Ammon's horn (tissue), 1 donor: ENCODE measurements around the gene CDH4.

Experiments
- DNase-seq: peaks from one replicate; pipeline ENCODE4 v3.0.0-alpha.2; 2016; ENCODE audit warnings: low spot score

Gene CDH4

DNA sequence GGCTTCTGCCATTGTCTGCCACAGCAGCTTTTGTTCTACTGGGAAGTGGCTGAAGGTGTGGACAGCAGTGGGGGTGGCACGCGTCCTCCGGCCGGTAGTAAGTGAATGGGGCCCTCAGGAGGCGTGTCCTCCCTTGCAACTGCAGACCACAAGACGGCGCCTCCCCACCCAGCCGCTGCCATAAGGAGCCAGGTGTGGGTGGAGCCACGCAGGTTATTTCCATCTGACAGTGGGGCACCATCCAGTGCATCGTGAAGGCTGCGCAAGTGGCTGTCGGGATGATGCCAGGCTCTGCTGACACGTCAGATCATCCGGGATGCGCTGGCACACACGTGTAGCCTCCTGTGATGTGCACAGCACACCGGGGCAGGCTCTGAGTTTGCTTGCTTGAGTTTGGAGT is 379.7 kb downstream of the CDH4 start:
- no peak for DNase-seq

DNA sequence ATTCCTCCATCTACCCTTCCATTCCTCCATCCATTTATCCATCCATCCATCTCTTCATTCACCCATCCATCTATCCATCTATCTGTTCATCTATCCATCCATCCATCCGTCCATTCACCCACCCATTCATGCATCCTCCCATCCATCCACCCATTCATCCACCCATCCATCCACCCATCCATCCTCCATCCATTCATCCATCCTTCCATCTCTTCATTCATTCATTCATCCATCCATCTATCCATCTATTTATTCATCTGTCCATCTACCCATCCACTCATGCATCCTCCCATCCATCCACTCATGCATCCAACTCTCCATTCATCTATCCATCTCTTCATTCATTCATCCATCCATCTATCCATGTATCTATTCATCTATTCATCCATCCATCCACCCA is 380.9 kb downstream of the CDH4 start:
- DNase-seq = no peak

DNA sequence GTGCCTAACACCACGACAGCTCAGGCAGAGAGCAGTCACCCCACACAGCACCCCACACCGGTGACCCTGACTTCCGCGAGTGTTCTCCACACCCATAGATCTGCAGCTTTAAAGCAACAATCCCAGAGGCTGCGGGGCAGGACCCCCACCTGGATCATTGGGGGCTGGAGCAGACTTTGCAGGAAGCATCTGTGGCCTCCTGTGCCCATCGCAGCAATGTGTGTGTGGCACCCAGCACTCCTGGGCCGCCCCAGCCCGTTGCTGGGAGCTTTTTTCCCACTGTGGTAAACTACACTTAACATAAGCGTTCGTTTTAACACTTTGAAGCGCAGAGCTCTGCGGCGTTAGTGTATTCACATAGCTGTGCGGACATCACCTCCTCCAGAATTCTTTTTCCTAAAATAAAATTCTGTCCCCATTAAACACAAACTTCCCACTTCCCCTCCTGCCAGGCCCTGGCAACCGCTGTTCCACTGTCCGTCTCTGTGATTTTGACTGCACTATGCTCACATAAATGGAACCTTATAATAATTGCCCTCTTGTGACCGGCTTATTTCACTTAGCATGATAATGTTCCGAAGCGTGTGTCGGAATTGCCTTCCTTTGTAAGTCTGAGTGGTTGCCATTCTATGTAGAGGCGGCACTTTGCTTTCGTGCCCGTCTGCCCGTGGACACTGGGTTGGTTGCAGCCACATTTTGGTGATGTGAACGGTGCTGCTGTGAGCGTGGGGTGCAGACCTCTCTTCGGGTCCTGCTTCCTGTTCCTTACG is 382.5 kb downstream of the CDH4 start:
- no peak for DNase-seq

DNA sequence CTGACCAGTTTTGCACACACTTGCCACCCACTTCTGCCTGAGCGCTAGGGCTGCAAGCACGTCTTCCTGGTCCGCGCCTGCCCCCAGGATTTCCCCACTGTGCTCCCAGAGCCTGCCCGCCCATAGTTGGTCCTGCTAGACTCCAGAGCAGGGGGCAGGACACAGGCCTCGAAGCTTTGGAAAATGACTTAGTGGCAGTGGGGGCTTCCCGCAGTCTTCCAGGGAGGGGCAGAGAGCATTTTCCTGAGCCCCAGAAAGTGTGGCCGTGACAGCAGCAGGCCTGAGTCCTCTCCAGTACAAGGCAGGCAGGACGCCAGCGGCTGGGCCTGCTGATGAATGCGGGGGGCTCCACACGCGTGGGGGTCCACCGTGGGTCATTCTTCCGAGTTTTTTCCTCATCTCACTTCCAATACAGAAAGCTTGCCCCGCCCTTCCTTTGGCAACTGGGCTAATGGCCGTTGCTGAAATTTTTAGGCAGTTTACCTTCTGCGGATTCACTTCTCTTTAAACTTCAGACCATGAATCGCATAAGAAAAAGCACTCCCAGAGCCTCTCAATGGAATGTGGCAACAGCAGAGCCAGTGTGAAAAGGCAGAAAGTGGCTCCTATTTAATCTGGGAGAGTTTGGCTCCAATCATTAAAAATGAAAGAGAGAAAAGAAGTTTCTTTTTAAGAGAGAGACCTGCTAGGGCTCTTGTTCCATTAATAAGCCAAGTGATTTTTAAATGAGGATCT is 383.8 kb downstream of the CDH4 start:
- DNase-seq = no peak

DNA sequence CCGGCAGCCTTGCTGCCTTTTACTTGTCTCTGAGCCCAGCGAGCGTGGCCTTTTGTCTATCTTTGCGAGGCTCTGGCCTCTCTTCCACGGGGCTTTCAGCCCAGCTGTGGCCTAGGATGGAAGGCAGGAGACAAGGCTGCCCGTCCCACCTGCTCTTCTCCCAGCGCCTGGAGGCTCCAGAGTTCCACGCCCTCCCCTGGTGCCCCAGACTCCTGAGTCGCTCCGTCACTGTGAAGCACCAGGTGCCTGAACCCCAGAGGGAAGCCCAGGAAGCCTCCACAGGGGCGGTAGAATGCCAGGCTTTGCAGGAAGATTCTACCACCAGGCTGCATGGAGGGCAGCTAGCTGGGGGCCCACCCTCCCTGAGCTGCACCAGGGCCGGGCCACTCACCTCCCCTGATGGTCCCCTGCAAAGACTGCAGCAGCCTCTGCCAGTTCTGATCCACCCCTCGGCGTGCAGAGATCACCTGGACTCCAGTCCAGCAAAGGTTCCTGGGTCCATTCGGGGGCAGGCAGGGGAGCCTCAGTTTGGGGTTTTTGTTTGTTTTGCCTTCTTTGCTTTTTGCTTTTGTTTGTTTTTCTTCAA is 384.6 kb downstream of the CDH4 start:
- no peak for DNase-seq

DNA sequence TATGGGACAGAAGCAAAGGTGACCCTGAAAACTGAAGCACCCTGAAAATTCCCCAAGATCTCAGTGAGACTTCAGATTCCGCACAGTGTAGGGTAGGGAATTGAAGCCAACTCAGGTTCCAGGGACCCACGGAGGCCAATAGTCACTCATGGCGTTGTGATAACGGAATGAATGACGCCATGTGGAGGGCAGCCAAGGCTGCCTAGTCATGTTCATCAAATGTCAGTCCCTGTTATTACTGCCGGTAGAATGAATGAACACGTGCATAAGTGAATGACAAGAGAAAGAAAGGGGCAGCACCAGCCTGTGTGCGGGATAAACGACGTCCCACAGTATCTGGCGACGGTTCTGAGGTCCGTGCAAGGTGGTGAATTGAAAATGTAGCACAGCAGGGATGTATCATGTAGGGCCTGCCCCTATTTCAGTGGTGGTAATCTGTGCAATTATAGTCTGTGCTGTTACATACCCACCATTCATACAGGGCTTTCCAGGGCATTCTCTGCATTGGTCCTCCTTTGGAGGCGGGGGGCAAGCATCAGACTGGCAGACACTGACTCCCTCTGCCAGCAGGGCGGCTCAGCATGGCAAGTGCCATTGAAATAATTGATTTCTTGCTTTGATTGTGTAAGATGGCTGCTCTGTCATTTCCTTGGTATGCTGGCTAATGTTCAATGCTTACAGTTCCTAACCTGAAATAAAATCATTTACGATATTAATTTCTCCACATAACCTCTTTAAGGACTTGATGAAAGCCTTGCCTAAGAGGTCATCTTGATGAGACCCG is 386.9 kb downstream of the CDH4 start:
- DNase-seq = no peak

DNA sequence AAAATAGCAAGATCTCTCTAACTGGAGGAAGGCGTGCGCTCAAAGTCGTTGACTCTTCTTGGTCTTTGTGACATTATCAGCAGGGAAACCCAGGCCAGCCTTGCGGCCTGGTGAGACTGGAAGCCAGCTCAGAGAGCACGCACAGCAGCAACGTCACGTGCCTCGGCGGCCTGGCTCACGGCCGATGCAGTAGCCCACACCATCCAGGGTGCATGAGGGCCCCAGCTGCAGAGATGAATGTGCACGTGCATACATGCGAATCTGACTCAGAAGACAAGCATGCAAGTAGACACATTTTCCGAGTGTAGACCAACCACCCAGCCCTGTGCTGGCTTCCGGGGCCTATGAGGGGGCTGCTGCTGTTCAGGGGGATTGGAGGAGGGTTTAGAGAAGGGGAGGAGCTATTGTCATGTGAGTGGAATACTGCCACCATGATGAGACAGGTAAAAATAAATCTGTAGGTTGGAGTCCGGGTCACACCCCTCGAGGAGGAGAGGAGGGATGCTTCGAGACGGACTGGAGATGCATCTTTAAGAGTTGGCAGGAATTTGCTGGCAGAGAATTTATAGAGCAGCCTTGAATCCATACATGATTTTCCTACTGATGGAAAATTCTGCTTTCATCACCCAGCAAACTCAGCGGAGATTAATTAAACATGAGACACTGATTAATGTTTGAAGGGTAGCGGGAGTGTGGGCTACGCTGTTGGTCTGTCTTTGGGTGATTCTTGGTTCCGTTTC is 388.2 kb downstream of the CDH4 start:
- DNase-seq = peak; percentile 72

DNA sequence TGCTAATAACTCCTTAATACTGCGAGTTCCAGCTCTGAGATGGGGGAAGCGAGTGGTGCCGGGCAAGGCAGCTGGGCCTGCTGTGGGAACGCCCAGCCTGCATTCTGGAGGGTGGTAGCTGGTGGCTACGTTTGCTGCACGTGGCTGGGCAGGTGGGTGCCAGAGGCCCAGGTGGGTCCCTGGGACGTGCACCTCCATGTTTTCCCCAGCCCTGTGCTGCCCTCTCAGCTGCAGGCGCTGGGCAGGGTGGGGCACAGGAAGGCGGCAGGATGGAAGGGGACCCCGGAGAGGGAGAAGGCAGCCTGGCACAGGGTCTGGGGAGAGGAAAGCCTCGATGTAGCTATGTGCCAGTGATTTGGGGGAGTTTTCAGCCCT is 388.8 kb downstream of the CDH4 start:
- DNase-seq = no peak

DNA sequence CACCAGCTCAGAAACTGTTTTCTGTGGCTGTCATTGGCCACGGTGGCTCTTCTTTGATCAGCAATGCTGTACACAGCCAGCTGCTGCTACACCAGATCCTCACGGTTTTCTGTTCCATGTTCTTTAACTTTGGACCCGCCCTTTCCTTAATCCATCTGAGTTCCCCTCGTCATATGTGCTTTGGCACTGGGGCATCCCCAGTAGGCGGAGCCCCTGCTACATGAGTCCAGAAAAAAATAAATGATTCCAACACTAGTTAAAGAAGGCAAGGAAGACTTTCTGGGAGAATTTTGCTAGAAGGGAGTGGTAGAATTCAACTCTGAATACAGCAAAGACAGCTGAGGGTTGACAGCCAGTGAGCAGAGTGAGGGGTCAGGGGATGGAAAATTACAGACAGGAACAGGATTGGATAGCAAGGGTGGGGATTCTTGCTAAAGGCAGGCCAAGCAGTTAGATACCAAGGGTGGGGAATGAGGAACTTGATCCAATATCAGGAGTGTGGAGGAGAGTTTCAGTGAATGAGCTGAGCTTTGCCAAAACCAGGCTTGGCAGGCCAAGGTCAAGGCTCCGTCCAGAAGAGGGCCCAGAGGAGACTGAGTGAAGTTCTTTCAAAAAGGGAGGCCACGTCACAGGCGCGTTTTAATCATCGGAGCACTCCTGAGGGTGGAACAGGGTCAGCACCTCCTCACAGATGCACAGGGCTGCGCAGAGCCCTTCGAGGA is 391.8 kb downstream of the CDH4 start:
- DNase-seq = no peak

DNA sequence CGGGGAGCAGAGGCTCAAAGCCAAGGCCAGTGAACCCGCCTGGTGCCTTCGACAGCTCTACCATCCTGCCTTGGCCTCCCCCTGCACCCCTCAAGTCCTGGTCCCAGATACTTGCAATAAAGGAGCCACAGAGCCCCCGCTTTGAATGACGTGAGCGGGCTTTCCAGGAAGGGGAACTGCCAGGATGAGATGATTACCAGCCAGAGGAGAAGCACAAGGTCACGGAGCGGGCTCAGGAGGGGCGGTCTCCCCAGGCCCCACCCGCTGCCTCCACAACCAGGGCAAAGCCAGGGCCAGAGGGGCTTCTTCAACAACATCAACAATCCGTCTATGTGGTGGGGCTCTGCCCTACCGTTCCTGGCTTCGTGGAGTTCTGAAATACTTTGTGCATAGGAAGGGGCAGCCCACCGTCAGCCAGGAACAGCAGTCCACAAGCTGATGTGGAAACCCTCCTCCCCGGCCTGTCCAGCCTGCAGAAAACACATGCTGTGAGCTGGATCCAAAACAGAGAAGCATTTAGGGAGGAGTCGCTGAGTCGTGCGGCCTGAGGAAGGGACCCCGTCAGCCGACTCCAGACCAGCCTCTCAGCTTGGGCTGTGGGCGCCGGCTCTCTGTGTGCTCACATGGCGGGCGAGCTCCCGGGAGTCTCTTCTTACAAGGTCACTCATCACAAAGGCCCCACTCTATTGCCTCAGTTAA is 392.5 kb downstream of the CDH4 start:
- DNase-seq = no peak

DNA sequence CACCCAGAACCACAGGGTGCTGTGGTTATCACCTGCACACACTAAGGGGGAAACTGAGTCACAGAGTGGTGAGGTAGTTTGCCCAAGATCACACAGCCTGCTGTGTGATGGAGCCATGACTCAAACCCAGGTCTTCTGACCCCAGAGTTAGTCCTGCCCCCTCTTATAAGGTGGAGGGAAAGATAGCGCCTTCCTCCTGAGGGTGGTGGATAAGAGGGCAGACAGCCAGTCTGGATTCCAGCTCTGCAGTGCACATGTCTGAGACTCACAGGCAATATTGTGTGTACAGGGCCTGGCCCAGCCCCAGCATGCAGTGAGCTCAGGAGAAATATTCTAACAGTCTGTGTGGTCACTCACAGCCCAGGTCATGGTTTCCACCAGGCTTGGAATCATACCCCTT is 393.7 kb downstream of the CDH4 start:
- no peak for DNase-seq

DNA sequence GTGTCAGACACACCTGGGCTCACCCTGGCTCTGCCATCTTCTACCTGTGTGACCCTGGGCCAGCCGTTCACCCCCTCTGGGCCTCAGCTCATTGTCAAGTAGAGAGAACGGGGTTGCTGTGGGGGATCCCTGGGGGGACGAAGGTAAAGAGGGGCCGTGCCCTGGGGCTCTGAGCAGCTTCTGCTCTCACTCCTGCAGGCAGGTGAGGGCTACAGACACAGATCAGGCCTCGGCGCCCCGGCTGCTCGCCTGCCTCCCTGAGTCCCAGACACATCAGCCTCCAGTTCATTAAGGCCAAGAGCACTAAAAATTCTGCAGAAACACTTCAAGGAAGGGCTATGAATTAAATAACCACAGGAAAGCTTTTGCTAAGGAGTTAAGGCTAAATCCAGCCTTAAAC is 394.4 kb downstream of the CDH4 start:
- DNase-seq = no peak

DNA sequence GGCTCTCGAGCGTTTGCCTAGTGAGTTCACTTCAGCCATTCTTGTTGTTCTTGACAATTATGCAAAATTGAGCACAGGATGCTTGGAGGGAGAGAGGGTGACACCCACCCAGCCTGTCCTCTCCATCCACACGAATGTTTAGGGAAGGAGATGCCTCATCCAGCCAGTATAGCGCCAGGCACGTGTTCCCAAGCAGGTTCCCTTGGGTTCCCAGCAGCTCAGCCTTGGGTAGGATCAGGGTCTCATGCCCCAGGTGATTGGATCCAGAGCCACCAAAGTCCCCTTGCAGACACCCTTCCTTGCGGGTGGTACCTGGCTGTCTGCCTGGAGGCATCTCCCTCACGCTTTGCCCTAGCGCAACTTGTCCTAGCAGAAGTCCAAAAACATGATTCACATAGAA is 394.9 kb downstream of the CDH4 start:
- no peak for DNase-seq

DNA sequence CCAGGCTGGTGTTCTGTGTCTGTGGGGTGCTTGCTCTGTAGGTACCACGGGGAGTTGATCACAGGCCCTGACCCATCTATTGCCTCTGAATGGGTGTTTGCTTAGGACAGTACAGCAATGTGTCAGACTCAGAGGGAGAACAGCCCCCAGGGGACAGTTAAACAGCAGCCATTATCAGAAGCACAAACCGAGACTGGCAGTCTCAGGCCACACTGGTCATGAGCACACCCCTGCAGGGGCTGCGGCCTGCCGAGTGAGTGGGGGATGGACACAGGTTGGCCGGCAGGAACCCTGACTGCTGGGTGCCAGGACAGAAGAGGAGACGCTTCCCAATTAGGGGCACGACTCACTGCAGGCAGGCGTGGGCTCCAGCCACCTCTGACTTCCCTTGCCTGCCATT is 395.6 kb downstream of the CDH4 start:
- DNase-seq = no peak

DNA sequence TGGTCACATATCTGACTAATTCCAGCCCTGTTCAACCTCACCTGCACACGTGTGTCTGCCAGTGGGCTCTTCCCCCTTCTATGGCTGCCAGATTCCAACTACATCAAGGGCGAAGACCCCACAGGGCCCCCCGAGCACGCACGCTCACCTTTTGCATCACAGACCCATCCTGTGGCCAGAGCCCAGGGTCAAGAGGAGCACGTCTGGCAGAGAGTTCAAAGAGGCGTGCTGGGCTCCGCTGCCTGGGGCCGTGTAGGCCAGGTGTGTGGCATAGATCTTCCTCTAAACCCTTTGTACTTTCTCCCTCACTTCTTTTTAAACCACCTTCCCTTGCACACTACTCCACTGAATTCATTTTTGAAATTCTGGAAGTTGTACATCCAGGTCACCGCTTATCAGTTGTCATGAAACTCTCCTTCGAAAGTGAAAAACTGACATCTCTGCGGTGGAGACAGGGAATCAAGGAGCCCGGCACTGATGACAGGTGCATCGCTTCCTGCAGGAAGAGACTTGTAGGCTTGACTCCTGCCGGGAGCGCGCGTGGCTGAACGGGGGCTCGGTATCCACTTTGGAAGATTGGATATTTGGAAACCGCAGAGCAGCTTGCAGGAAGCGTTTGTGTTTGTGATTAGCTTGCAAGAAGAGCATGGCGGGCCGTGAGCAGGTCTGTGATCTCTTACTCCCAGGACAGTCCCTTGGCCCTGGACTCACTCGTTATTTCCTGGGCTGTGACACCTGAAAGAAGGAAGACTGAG is 397.2 kb downstream of the CDH4 start:
- DNase-seq = no peak

DNA sequence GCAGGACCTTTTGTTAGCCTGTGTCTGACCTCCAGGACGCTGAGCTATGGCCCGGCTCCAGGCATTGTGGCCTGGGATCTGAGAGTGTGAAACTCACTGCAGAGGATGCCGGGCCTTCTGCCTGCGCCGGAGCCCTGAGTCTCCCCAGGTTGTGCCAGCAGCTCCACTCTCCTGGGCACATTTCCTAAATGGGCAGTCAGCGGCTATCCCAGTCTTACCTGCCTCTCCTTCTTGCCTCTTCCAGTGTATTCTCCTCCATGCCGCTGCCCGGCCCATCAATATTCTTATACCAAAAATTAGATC is 397.8 kb downstream of the CDH4 start:
- DNase-seq = no peak

DNA sequence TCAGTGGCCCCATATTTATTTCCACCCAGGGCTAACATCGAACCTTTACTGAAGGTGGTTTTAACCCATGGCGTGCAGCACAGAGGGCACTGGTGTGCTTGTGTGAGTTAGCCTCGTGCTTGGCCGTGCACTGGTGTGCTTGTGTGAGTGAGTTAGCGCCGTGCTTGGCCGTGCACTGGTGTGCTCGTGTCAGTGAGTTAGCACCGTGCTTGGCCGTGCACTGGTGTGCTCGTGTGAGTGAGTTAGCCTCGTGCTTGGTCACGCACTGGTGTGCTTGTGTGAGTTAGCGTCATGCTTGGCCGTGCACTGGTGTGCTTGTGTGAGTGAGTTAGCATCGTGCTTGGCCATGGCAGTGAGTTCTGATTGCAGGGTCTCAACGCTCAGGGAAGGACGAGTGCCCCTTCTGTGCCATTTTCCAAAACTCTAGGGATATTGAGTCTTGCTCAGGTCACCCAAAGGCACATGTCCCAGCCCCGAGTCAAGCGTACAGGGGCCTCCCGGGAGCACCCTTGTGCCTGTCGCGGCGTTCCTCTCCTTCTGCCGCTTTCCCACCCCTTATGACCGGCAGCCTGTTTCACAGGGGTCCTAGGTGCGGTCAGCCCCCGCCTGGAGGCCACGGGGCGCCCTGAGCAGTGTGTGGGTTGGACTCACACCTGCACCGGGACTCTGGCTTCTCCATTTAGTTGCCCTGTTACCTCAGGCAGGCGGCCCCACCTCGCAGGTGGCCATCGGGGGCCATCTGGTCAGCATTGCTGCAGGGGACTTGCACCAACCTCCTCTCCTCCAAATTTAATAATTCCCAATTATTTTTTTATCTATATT is 399.1 kb downstream of the CDH4 start:
- no peak for DNase-seq

DNA sequence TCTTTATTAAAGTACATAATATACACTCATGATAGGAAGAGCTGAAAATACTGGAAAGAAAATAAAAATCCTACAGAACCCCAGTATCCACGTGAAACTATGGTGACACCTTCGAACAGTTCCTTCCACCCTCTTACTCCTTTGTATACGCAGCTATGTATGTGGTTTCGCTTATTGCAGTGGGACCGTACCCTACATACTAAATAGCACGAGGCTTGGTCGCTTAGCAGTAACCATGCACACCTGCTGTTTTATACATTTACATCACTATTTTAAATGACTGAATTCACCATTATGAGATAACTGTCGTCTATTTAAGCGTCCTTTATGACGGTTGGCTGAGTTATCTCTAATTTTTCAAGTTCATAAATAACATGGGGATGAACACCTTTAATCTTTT is 400.1 kb downstream of the CDH4 start:
- DNase-seq = no peak

DNA sequence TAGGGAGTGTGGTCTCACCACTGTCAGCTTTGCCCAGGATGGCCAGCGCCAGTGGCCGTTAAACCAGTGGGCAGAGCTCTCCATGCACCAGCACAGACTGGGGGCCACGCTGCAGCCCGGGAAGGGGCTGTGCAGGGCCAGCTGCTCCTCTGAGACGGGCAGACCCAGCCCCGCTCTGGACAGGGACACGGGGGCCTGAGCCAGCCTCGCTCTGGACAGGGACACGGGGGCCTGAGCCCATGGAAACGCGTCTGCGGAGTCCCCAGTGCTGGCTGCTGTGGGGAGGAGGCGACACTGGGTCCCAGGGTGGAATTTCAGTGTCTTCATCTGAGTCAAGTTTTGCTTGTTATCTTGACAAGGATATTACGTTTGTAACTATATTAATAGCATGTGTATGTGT is 402.7 kb downstream of the CDH4 start:
- no peak for DNase-seq
